HepG2 (cell line): ENCODE results near the gene PRSS22. TPM values are rescaled to one million over a fixed set of nuclear protein-coding genes. Genes with fewer than 3 reads are reported as not detected.
A peak's percentile ranks its signal among the peaks of the same experiment; 100 is the strongest.

Source experiments
- ATF7 ChIP-seq, 2 experiments: fragments of 450-650 bp in 1 of 2; sonication (generic) in 1 of 2; formaldehyde crosslinking in 1 of 2; IDR thresholded peaks; 2 replicates each; pipeline versions ENCODE4 v1.4.0 to v1.6.1; 2016 to 2020; ENCODE audit warnings: antibody characterized with exemption in 1 of 2, mild to moderate bottlenecking in 1 of 2, missing genetic modification reagents in 1 of 2
- ELF1 ChIP-seq: sonication (generic); formaldehyde crosslinking; IDR thresholded peaks from 2 replicates; pipeline ENCODE4 v1.4.0; 2020; ENCODE audit warnings: missing genetic modification reagents
- ELF3 ChIP-seq: IDR thresholded peaks from 2 replicates; pipeline ENCODE4 v1.6.1; 2016; ENCODE audit warnings: missing genetic modification reagents, missing compliant biosample characterization
- ETV5 ChIP-seq: IDR thresholded peaks from 2 replicates; pipeline ENCODE4 v1.6.1; 2018; ENCODE audit warnings: missing biosample characterization, missing genetic modification reagents, inconsistent platforms, borderline replicate concordance
- IRF2 ChIP-seq: IDR thresholded peaks from 2 replicates; pipeline ENCODE4 v1.6.1; 2018; ENCODE audit warnings: missing genetic modification reagents, missing compliant biosample characterization
- KDM3A ChIP-seq: IDR thresholded peaks from 2 replicates; pipeline ENCODE4 v1.6.1; 2018; ENCODE audit warnings: low read depth, missing compliant biosample characterization
- MYNN ChIP-seq: sonication (generic); formaldehyde crosslinking; IDR thresholded peaks from 2 replicates; pipeline ENCODE4 v1.4.0; 2020; ENCODE audit warnings: mild to moderate bottlenecking, low read depth, missing genetic modification reagents
- RAD21 ChIP-seq: fragments of 450-650 bp; formaldehyde crosslinking; IDR thresholded peaks from 2 replicates; pipeline ENCODE4 v1.5.0; 2020; ENCODE audit warnings: mild to moderate bottlenecking
- RBM22 ChIP-seq: fragments of 200-400 bp; formaldehyde crosslinking; optimal IDR thresholded peaks from 2 replicates; pipeline ENCODE3; 2017; ENCODE audit warnings: mild to moderate bottlenecking, low read length, moderate library complexity
- SAFB2 ChIP-seq: sonication (generic); formaldehyde crosslinking; IDR thresholded peaks from 2 replicates; pipeline ENCODE4 v1.5.1; 2020; ENCODE audit warnings: missing genetic modification reagents, low read depth, mild to moderate bottlenecking, borderline replicate concordance
- SIN3A ChIP-seq: IDR thresholded peaks from 2 replicates; pipeline ENCODE4 v1.6.1; 2011; ENCODE audit warnings: low read depth, mild to moderate bottlenecking, control low read depth, low read length, borderline replicate concordance
- YEATS2 ChIP-seq: sonication (generic); formaldehyde crosslinking; IDR thresholded peaks from 2 replicates; pipeline ENCODE4 v1.4.0; 2020; ENCODE audit warnings: missing genetic modification reagents, borderline replicate concordance
- ZNF761 ChIP-seq: sonication (generic); formaldehyde crosslinking; conservative IDR thresholded peaks from 2 replicates; pipeline ENCODE4 v1.4.0; 2020; ENCODE audit warnings: mild to moderate bottlenecking, missing genetic modification reagents
- polyA plus RNA-seq, 8 experiments: library from polyadenylated mRNA; depleted of rRNA in 3 of 8; stranded (reverse) in 7 of 8; unstranded in 1 of 8; fragments of >200 nt; fragmentation: Illumina TruSeq in 4 of 8; extraction: Trizol in 4 of 8; gene quantifications; 2 replicates each; pipeline versions ENCODE4 v1.2.1 to v1.2.3, GENCODE V29; 2011 to 2016; ENCODE audit warnings: low read depth in 4 of 8, missing spikeins in 1 of 8, mixed read lengths in 1 of 8; ENCODE audit not compliant: insufficient read depth in 1 of 8
- total RNA-seq, 5 experiments: library from RNA; depleted of rRNA; stranded (reverse); fragments of >200 nt; fragmentation: Illumina TruSeq; extraction: Trizol; gene quantifications; 2 replicates each; pipeline ENCODE4 v1.2.3, GENCODE V29; 2016; ENCODE audit warnings: low read depth in 1 of 5
- TF ChIP-seq, protein P1 (sequence below): sonication (generic); formaldehyde crosslinking; IDR thresholded peaks from 2 replicates; pipeline ENCODE4 v1.4.0; 2020; ENCODE audit warnings: mild to moderate bottlenecking, missing genetic modification reagents
- TF ChIP-seq, protein P2 (sequence below): sonication (generic); formaldehyde crosslinking; IDR thresholded peaks from 2 replicates; pipeline ENCODE4 v1.4.0; 2020; ENCODE audit warnings: missing genetic modification reagents, borderline replicate concordance
- TF ChIP-seq, protein P3 (sequence below): IDR thresholded peaks from 2 replicates; pipeline ENCODE4 v1.6.1; 2016; ENCODE audit warnings: missing genetic modification reagents, missing compliant biosample characterization
- TF ChIP-seq, protein P4 (sequence below): sonication (generic); formaldehyde crosslinking; IDR thresholded peaks from 2 replicates; pipeline ENCODE4 v1.4.0; 2020; ENCODE audit warnings: missing genetic modification reagents, low read depth, mild to moderate bottlenecking, borderline replicate concordance

PRSS22 gene
- total and polyA plus RNA-seq, 2 of the 13 experiments (the other 11 are each of a cell fraction or from before 2014, with no cell fraction given) = 0.24 to 0.32 TPM

DNA sequence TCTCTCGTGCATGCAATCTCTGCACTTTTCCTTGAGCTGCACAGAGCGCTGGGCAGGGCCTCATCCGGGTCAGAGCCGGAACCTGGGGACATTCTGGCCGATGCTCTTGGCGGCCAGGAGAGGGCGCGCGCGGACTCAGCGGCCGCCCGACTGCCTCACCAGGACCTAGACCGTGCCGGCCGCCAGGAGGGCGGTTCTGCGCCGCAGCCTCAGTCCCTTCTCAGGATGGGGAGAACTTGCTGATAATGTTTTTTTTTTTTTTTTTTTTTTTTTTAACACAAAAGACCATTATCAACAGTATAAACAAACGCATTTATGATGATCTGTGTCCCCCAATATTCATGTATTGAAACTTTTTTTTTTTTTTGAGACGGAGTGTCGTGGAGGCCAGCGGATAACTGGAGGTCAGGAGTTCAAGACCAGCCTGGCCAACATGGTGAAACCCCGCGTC is 17.0 kb upstream of the PRSS22 start (continued):
- TF ChIP-seq, protein P1, sequence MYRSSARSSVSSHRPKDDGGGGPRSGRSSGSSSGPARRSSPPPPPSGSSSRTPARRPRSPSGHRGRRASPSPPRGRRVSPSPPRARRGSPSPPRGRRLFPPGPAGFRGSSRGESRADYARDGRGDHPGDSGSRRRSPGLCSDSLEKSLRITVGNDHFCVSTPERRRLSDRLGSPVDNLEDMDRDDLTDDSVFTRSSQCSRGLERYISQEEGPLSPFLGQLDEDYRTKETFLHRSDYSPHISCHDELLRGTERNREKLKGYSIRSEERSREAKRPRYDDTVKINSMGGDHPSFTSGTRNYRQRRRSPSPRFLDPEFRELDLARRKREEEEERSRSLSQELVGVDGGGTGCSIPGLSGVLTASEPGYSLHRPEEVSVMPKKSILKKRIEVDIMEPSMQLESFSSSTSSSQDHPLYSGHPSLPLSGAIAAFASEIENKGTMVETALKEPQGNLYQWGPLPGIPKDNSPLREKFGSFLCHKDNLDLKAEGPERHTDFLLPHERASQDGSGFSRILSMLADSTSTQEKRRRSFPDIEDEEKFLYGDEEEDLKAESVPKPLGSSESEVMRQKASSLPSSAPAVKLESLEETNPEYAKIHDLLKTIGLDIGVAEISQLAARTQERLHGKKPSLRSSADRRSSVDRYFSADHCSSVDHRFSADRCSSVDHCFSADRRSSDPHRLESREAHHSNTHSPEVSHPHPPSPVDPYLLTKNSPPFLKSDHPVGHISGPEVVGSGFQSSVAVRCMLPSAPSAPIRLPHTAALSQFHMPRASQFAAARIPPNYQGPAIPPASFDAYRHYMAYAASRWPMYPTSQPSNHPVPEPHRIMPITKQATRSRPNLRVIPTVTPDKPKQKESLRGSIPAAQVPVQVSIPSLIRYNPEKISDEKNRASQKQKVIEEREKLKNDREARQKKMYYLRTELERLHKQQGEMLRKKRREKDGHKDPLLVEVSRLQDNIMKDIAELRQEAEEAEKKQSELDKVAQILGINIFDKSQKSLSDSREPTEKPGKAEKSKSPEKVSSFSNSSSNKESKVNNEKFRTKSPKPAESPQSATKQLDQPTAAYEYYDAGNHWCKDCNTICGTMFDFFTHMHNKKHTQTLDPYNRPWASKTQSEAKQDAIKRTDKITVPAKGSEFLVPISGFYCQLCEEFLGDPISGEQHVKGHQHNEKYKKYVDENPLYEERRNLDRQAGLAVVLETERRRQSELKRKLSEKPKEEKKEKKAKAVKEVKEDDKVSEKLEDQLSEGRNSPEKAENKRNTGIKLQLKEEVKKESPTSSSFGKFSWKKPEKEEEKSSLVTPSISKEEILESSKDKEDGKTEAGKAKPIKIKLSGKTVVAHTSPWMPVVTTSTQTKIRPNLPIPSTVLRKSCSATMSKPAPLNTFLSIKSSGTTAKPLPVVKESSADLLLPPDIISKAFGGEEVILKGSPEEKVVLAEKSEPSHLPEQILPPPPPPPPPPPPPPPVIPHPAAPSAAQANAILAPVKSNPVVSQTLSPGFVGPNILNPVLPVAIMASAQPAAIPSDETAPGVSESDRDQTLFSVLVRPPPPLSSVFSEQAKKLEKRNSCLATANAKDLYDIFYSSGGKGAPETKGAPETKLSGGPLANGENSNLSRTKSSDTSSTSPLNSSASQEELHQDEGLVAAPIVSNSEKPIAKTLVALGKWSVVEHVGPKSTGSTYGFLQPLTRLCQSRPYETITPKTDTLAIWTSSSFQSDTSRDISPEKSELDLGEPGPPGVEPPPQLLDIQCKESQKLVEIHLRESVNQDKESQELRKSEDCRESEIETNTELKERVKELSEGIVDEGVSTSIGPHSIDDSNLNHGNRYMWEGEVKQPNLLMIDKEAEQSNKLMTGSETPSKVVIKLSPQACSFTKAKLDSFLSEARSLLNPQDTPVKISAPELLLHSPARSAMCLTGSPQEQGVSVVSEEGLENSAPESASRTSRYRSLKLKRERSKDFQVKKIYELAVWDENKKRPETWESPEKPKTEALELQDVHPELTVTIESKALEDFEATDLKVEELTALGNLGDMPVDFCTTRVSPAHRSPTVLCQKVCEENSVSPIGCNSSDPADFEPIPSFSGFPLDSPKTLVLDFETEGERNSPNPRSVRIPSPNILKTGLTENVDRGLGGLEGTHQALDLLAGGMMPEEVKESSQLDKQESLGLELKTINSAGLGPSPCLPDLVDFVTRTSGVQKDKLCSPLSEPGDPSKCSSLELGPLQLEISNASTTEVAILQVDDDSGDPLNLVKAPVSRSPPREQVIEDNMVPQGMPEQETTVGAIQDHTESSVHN (CRISPR knock-in tag) = no peak
- TF ChIP-seq, protein P2, sequence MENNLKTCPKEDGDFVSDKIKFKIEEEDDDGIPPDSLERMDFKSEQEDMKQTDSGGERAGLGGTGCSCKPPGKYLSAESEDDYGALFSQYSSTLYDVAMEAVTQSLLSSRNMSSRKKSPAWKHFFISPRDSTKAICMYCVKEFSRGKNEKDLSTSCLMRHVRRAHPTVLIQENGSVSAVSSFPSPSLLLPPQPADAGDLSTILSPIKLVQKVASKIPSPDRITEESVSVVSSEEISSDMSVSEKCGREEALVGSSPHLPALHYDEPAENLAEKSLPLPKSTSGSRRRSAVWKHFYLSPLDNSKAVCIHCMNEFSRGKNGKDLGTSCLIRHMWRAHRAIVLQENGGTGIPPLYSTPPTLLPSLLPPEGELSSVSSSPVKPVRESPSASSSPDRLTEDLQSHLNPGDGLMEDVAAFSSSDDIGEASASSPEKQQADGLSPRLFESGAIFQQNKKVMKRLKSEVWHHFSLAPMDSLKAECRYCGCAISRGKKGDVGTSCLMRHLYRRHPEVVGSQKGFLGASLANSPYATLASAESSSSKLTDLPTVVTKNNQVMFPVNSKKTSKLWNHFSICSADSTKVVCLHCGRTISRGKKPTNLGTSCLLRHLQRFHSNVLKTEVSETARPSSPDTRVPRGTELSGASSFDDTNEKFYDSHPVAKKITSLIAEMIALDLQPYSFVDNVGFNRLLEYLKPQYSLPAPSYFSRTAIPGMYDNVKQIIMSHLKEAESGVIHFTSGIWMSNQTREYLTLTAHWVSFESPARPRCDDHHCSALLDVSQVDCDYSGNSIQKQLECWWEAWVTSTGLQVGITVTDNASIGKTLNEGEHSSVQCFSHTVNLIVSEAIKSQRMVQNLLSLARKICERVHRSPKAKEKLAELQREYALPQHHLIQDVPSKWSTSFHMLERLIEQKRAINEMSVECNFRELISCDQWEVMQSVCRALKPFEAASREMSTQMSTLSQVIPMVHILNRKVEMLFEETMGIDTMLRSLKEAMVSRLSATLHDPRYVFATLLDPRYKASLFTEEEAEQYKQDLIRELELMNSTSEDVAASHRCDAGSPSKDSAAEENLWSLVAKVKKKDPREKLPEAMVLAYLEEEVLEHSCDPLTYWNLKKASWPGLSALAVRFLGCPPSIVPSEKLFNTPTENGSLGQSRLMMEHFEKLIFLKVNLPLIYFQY (CRISPR knock-in tag) = peak; percentile 99
- TF ChIP-seq SIN3A (no peak), KDM3A (peak; percentile 75; the same call in 1 of the 2 replicates), RAD21 (peak; percentile 89), ZNF761 (CRISPR knock-in tag) (no peak), IRF2 (CRISPR knock-in tag) (peak; percentile 83), ELF1 (CRISPR knock-in tag) (peak; percentile 70), YEATS2 (CRISPR knock-in tag) (peak; percentile 53; the same call in 1 of the 2 replicates), ETV5 (CRISPR knock-in tag) (peak; percentile 65; the same call in 1 of the 2 replicates), MYNN (CRISPR knock-in tag) (0 out of 2 replicates have a peak, but pooled peaks have one; percentile 47), ATF7 (IDR thresholded peaks at IDR 0.05) (no peak), ATF7 (CRISPR knock-in tag; IDR thresholded peaks at IDR 0.05) (no peak), ELF3 (CRISPR knock-in tag) (peak; percentile 67), SAFB2 (no peak), RBM22 (no peak)
- TF ChIP-seq, protein P3, sequence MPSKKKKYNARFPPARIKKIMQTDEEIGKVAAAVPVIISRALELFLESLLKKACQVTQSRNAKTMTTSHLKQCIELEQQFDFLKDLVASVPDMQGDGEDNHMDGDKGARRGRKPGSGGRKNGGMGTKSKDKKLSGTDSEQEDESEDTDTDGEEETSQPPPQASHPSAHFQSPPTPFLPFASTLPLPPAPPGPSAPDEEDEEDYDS (CRISPR knock-in tag) = peak; percentile 30; the same call in 1 of the 2 replicates
- TF ChIP-seq, protein P4, sequence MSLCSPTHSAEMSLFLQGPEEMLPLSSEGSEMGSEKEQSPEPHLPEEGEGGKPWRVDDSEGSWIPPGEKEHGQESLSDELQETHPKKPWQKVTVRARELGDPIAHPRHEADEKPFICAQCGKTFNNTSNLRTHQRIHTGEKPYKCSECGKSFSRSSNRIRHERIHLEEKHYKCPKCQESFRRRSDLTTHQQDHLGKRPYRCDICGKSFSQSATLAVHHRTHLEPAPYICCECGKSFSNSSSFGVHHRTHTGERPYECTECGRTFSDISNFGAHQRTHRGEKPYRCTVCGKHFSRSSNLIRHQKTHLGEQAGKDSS (CRISPR knock-in tag) = peak; percentile 67; the same call in 1 of the 2 replicates
